Measurements from ENCODE around the gene CTXN1.
A peak's percentile ranks its signal among the peaks of the same experiment; 100 is the strongest.
"Not testable (repeated sequence)": the region's sequence is repeated elsewhere in the genome, so short reads cannot be mapped to it uniquely, and the experiment has no call there.

CTXN1 gene

DNA sequence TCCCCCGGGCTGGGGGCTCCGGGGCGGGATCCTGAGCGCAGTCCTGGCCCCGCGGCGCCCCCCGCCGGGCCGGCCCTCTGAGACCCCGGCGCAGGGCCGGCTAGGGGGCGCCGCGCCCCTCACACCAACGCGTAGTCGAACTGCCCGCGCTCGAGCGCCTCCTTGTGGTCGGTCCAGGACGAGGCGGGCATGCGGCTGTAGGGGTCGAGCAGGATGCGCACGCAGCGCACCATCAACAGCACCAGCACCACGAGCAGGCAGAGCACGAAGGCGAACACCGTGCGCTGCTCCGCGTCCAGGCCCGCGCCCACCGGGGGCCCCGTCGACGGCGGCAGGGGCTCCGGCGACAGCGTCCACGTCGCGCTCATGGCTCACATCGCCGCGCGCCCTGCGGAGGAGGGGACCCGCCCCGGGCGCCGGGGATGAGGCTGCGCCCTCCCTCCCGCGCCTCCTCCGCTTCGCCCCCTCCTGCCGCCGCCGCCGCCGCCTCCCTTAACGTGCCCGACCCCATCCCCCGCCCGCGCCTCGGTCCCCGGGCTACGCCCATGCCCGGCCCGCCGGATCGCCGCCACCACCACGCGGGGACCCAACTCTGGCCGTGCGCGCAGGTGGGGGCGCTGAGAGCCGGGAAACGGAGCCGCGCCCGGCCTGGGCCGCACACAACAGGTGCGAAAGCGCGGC, 624 bp downstream of the CTXN1 start:
- DNase-seq (ENCODE audit: low spot score), result peak; percentile 87

DNA sequence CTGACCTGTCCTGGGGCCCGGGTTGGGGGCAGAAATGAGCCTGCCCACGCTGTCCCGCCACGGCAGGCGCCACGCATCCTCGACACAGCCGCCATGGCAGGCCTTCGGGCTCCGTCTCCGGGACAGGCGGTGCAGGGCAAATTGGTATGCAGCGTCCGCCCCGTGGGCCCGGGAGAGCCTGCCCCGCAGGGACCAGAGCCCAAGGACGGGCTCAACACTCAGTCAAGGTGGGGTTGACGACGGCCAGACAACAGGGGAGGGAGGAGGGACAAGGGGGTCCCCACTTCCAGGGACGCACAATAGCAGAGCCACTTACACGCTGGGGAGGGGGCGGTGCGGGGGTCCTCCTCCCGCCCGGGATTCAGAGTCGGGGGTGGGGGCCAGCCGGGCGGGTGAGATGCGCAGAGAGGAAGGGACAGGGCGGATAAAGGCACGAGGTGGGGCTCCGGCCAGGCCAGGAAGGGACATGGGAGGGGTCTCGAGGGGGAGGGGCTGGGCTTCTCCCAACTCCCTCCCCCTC, 1.2 kb downstream of the CTXN1 start:
- no peak for DNase-seq (ENCODE audit: low spot score)

DNA sequence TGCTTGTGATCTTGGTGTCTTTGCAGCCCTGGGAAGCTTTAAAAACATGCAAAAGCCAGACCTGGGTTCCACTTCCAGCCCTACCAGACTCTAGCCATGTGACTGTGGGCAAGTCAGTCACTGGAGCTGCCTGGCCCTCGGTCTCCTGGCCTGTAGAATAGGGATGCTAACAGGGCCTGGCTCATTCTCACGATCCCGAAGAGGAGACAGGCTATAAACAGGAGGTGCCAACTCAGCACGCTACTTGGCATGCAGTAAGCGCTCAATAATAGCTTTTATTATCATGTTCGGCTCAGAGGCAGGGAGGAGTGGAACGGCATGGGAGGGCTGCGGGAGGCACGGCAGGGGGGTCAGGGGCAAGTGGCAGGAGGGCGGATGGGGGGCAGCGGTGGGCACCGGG, 1.7 kb downstream of the CTXN1 start:
- no peak for DNase-seq (ENCODE audit: low spot score)

DNA sequence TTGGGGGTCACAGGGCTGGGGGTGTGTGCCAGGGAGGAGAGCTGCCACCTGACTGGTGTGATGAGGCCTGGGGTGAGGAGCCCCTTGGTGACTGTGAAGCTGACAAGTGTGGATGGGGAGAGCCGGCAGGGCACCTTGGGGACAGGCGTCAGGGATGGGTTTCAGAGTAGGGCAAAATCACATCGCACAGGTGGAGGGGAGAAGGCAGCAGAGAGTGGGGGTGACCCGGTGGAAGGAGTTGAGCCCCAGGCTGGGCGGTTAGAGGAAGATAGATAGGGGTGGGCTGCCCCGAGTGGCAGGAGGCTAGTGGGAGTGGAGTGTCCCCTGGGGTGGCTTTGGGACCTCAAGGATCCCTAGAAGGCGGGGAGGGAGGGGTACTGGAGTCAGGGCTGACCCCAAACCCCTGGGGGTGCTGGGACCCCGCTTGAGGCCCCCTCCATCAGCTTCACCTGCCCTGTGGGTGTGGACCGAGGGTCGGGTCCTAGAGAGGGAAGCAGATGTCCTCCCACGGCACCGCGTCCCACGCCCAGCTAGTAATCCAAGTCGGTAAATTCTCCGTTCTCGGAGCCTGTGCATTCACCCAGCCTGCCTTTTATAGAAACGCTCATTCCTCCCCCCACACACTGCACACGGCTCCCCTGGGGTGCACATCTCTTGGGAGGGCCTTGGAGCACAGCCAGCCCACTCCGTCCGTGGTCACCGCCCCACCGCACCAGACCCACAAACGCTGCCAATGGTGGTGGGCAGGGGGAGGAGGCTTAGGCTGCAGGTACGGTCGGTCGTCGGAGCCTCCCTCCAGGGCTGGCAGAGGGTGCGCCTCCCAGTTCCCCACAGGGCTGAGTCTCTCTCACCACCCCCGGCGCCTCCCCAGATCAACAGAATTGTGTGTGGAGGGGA, 2.4 kb downstream of the CTXN1 start:
- no peak for DNase-seq (ENCODE audit: low spot score)

DNA sequence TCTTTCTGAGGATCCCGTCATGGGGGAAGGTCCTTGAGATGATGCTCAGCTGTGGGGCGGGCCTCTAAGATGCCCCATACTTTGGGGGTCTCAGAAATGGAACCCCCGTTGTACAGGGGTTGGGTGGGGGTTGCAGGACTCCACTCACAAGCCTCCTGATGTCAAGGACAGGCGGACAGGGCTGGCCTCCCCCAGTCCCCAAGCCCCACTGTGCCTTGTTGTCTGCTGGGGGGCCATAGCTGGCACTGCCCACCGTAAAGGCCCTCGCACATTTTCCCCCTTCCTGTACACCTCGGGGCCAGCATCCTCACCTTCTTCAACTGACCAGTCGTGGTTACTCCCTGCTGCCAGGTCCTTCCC, 3.1 kb downstream of the CTXN1 start:
- no peak for DNase-seq (ENCODE audit: low spot score)

DNA sequence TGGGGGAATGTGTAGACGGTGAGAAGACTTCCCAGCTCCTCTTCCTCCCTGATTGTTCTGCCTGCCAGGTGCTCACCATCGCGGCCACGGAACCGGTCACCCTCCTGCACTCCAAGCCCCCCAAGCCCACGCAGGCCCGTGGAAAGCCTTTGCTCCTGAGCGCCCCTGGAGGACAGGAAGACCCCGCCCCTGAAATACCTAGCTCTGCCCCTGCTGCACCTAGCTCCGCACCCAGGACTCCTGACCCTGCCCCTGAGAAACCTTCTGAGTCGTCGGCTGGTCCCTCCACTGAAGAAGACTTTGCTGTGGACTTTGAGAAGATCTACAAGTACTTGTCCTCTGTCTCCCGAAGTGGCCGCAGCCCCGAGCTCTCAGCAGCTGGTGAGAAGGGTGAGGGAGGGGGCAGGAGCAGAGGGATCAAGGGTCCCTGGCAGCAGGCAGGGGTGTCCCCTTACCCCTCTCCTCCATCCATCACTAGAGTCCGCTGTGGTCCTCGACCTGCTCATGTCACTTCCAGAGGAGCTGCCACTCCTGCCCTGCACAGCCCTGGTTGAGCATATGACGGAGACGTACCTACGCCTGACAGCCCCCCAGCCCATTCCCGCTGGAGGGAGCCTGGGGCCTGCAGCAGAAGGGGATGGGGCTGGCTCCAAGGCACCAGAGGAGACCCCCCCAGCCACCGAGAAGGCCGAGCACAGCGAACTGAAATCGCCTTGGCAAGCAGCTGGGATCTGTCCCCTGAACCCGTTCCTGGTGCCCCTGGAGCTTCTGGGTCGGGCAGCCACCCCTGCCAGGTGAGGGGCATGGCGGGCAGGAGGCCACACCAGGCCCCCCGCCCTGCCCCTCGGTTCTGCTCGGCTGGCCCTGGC, 3.7 kb downstream of the CTXN1 start:
- DNase-seq (ENCODE audit: low spot score), result no peak

DNA sequence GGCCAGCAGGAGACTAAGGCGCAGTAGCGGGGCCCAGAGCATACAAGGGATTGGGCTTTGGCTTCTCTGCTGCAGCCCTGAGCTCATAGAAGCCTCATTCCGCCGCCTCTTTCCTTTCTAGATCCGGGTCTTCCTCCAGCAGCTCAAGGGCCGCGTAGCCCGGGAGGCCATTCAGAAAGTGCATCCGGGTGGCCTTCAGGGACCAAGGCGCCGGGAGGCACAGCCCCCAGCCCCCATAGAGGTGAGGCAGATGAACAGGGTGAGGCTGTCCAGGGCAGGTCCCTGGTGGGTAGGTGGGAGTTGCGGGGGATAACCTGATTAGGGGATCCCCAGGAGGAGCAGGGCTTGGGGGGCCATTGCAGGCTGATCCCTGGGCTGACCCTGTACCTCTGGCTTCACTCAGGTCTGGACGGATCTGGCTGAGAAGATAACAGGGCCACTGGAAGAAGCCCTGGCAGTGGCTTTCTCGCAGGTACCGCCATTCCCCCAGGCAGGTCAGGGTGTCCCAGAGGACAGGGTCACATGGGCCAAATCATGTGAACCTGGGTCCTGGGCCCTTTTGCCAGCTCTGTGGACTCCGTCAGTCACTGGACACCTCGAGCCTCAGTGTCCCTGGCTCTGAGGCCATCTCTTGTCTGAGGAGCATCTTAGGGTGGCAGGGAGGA, 4.5 kb downstream of the CTXN1 start:
- no peak for DNase-seq (ENCODE audit: low spot score)

DNA sequence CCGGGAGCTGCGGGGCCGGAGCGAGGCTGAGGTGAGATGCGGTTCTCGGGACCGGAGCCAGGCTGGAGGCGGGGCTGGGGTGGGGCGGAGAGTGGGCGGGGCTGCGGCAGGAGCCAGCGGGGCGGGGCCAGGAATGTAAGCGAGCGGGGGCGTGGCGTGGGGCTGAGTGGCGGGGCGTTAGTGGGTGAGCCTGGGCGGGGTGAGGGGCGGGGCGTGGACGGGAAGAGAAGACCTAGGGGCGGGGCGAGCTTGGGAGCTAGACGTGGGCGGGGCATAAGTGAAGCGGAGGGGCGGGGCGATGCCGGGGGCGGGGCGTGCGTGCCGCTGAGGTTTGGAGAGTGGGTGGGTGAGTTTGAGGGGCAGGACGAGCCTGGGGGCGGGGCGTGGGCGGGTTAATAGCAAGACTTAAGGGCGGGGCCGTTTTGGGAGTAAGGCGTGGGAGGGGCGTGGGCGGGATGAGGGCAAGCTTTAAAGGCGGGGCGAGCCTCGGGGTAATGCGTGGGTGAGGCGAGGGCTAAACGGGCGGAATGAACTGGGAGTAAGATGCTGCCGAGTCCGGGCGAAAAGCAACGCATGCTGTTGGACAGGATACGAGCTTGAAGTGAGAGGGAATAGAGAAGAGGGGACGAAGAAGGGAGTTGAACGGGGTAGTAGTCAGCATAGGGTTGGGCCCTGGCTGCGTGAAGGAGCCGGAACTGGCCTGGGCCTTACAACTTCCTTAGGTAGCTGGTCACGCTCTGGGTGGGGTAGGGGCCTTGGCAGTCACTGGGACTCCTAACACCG, 5.2 kb downstream of the CTXN1 start:
- DNase-seq (ENCODE audit: low spot score), result peak; percentile 98

DNA sequence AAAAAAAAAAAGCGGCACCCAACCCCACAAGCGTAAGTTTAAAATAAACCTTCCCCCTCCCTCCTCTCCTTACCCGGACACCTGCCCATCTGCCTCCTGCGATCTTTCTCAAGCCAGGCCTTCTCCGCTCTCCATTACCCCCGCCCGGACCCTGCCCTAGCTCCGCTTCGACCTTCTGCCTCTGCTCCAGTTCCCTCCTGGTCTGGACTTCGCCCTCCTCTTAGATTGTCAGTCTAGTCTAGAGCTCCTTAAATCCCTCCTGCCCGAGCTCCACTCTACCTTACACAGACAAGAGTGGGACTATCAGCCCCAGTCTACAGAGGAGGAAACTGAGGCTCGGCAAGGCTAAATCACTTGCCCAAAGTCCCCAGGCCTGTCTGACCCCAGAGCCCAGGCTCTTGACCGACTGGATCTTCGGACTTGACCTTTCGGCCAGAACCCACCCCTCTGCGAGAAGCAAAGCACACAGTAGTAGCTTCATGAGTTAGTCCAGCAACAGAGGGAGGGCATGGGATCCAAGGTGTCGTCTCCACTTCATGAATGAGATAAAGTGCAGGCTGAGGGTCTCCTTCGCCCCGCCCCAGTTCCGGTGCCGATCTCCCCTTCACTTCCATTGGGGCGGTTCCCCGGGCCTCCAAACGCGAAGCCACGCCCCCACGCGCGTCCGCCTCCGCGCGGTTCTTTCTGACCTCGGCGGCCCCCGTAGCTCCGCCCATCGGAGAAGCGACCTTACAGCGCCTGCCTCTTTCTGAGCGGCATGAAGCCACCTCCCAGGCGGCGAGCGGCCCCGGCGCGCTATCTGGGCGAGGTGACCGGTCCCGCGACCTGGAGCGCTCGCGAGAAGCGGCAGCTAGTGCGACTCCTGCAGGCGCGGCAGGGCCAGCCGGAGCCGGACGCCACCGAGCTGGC, 6.1 kb downstream of the CTXN1 start, which contains the start of gene SNAPC2:
Gene SNAPC2, plus strand, starts transcription at position 729 of the 909 bp plus-strand sequence. Its CDS starts 29 bp downstream, at position 758.
- peak; percentile 93 for DNase-seq (ENCODE audit: low spot score)

DNA sequence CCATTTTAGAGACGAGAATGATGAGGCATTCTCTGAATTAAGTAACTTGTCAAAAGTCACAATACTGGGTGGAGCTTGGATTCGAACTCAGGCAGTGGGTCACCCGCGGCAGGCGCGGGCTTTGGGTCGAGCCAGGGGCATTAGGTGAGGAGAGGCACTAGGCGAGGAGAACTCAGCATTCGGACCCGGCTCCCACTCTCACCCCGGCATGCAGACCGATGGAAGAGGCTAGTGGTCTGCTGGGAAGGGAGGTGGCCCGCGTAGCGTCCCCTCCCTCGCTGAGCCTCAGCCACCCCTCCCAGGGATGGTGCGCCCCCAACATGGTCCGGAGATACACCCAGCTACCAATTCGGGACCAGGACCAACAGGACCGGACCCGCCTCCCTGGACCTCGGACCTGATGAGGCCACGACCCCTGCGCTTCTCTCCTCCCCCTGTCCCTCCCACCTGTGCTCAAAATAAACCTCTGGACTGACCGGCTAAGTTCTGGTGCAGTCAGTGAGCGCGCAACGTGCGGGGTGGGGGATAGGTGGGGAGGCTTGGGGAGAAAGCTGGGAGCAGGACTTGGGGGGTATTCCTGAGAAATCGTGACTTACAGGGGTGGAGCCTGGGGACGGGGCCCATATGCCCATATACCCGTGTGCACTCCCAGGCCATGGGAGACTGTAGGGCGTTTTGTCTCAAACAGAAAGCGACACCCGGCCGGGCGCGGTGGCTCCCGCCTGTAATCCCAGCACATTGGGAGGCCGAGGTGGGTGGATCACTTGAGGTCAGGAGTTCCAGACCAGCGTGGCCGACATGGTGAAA, 7.1 kb downstream of the CTXN1 start:
- no peak for DNase-seq (ENCODE audit: low spot score)

DNA sequence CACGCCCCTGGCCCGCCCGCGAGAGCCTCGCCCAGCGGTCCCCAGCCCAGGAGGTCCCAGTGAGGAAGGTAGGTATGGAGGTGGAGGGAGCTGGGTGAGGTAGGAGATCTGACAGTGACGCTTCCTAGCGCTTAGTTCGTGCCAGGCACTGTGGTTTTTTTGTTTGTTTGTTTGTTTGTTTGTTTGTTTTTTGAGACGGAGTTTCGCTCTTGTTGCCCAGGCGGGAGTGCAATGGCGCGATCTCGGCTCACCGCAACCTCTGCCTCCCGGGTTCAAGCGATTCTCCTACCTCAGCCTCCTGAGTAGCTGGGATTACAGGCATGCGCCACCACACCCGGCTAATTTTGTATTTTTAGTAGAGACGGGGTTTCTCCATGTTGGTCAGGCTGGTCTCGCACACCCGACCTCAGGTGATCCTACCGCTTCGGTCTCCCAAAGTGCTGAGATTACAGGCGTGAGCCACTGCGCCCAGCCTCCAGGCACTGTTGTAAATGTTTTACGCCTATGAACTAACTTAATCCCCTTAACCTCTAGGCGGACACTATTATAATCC, 7.8 kb downstream of the CTXN1 start:
- DNase-seq (ENCODE audit: low spot score), result not testable (repeated sequence)

DNA sequence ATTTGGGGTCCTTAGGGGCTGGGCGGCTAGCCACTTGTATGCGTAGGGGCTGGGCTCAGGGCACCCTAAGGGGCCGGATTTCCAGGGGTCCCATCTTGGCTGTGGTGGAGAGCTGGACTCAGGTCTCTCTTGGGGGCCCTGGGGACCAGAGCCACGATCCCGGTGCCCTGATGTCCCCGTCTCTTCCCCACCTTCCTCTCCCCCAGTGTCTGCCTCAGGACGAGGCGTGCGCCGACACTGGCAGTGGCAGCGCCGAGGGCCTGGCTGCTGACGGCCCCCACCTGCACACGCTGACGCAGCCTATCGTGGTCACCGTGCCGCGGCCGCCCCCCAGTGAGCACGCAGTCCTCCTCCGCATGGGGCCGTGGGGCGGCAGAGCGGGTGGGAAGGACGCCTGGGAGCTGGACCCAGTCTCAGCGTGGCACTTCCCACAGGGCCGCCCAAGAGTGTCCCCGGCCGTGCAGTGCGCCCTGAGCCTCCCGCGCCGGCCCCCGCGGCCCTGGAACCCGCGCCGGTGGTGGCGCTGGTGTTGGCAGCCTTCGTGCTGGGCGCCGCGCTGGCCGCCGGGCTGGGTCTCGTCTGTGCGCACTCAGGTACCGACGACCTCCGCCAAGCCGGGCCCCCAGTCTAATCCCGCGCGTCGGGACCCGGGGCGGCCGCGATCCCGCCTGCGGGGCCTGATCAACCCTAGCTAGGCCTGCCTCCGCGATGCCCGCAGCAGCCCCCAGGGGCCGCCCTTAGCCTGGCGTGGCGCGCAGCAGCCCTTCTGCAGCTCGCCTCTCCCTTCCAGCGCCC, 8.5 kb downstream of the CTXN1 start:
- peak; percentile 79 for DNase-seq (ENCODE audit: low spot score)

DNA sequence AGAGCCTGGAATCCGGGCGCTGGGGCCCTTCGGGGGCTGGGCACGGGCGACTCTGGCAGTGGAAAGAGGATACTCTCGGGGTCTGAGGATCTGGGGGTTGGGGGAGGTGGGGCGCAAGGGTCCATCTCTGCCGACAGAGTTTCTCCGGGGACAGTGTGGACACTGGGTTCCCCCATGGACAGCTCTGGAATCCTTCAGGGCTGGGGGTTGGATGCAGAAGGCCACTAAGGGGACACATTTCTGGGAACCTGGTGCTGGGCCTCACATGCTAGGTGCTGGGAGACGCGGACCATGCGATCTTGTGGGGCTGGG, 9.0 kb downstream of the CTXN1 start:
- no peak for DNase-seq (ENCODE audit: low spot score)

DNA sequence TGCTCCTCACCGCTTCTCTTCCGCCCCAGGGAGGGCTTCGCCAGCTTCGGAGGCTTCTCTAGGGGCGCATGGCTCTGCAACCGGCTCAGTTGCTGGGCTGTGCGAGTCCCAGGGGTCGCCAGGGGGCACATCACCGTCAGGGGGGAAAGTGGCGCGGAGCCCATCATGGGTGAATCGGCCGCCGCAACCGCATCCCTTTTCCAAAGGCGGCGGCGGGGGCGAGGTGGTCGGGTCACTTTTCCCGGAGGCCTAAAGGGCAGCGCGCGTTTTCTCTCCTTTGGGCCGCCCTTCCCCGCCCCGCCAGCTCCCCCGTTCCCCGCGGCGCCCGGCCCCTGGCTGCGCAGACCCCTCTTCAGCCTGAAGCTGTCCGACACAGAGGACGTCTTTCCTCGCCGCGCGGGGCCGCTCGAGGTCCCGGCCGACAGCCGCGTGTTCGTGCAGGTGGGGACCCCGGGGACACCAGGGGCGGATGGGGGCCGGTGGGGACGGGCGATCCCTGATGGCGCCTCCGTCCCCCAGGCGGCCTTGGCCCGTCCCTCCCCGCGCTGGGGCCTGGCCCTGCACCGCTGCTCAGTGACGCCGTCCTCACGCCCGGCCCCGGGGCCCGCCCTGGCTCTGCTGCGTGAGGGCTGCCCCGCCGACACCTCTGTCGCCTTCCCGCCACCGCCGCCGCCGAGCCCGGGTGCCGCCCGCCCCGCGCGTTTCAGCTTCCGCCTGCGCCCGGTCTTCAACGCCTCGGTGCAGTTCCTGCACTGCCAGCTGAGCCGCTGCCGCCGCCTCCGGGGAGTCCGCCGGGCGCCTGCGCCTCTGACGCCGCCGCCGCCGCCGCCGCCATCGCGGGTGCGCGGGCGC, 9.6 kb downstream of the CTXN1 start:
- DNase-seq (ENCODE audit: low spot score), result peak; percentile 56

DNA sequence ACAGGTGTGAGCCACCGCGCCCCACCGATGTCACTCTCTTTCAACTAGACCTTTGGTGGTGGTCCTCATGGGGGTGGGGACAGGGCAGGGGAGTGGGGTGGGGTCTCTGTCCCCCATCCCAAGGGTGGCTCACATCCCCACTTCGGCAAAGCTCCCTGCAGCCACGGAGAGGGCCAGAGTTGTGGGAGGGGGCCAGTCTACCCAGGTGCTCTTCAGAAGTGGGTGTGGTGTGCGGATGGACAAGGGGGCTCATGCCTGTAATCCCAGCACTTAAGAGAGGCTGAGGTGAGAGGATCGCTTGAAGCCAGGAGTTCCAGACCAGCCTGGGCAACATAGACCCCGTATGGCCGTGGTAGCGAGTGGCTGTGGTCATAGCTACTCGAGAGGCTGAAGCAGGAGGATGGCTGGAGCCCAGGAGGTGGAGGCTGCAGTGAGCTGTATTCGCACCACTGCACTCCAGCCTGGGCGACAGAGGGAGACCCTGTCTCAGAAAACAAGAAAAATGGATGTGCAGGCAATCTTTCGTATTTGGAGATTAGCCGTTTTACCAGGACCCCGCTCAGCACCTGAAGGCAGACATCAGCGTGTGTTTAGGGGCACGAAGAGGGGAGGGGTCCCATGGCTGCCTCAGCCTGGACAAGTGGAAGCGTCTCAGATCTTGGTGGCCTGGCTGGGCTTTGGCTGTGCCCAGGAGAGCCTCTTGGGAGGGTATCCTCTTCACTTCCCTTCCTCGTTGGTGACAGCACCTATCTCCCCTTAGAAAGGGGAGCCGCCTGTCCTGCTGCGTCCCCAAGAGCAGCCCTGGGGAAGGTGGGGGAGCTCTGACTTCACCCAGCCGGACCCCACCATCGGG, 10.5 kb downstream of the CTXN1 start:
- DNase-seq (ENCODE audit: low spot score), result no peak

DNA sequence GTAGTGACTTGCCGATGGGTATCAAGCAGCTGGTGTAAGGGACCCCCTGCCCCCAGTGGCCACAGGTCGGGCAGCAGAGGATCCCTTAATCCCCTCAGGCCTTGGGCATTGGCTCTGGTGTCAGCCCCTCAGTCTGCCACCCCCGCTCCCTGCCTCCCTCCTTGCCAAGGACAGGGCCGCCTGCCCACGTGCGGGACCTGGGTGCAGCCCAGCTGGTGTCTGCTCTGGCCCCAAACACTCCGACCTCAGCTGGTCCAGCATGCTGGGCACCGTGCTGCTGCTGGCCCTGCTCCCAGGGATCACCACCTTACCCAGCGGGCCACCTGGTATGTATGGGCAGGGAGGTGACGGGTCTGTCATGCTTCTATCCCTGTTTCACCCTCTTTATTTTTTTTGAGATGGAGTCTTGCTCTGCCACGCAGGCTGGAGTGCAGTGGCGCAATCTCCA, 11.3 kb downstream of the CTXN1 start, which contains the start of gene TGFBR3L:
Gene TGFBR3L, plus strand, starts transcription at position 233 of the 448 bp plus-strand sequence.
- DNase-seq (ENCODE audit: low spot score), result no peak

Data from GM03348 (cell line).